GM23338 (cell line): ENCODE data around the gene SKA1. TPM values are rescaled to one million over a fixed set of nuclear protein-coding genes. Genes with fewer than 3 reads are reported as not detected.

ENCODE experiments used
- ATAC-seq: fragments of 200-7000 bp; cut with Tn5 transposase; 3 replicates; pipeline ENCODE4 v1.9.1; 2020
- DNase-seq: peaks from one replicate; pipeline ENCODE4 v3.0.0-alpha.2; 2015; ENCODE audit warnings: low spot score
- H2AFZ ChIP-seq: fragments of 200-600 bp; sonication (generic); 2 replicates; pipeline ENCODE4 v1.8.0; 2016; ENCODE audit warnings: antibody characterized with exemption, mild to moderate bottlenecking, moderate library complexity
- H3F3A ChIP-seq: fragments of 200-600 bp; sonication (generic); replicated peaks from 2 replicates; pipeline ENCODE4 v1.8.0; 2017; ENCODE audit warnings: antibody characterized with exemption, mixed run types, low read depth
- H3K27ac ChIP-seq: fragments of 200-600 bp; sonication (generic); 2 replicates; pipeline ENCODE4 v1.6.1; 2016; ENCODE audit warnings: low read depth
- H3K27me3 ChIP-seq: fragments of 200-600 bp; sonication (generic); 2 replicates; pipeline ENCODE4 v1.8.0; 2016; ENCODE audit warnings: mild to moderate bottlenecking, mixed run types, moderate library complexity; ENCODE audit not compliant: insufficient read depth
- H3K36me3 ChIP-seq: fragments of 200-600 bp; sonication (generic); 2 replicates; pipeline ENCODE4 v1.8.0; 2016; ENCODE audit warnings: mild to moderate bottlenecking; ENCODE audit not compliant: insufficient read depth
- H3K4me1 ChIP-seq: fragments of 200-600 bp; sonication (generic); 2 replicates; pipeline ENCODE4 v1.8.0; 2016; ENCODE audit warnings: mild to moderate bottlenecking, moderate library complexity; ENCODE audit not compliant: insufficient read depth
- H3K4me2 ChIP-seq: fragments of 200-600 bp; sonication (generic); 2 replicates; pipeline ENCODE4 v1.7.1; 2017; ENCODE audit warnings: mixed run types
- H3K4me3 ChIP-seq: fragments of 200-600 bp; sonication (generic); 2 replicates; pipeline ENCODE4 v1.6.1; 2016; ENCODE audit warnings: mixed run types
- H3K79me2 ChIP-seq: fragments of 200-600 bp; sonication (generic); replicated peaks from 2 replicates; pipeline ENCODE4 v1.8.0; 2017; ENCODE audit warnings: mild to moderate bottlenecking; ENCODE audit not compliant: insufficient read depth
- H3K9me2 ChIP-seq: fragments of 200-600 bp; sonication (generic); 2 replicates; pipeline ENCODE4 v1.8.0; 2017; ENCODE audit not compliant: insufficient read depth
- H4K20me1 ChIP-seq: fragments of 200-600 bp; sonication (generic); replicated peaks from 2 replicates; pipeline ENCODE4 v1.8.0; 2017; ENCODE audit warnings: mild to moderate bottlenecking; ENCODE audit not compliant: insufficient read depth
- H3K27ac Mint-ChIP-seq: 2 replicates; pipeline ENCODE4 v1.8.0; 2020; ENCODE audit warnings: inconsistent platforms, mild to moderate bottlenecking, moderate library complexity, mixed read lengths
- H3K27me3 Mint-ChIP-seq: 3 replicates; pipeline ENCODE4 v1.8.0; 2022; ENCODE audit warnings: low read depth, mild to moderate bottlenecking, moderate library complexity, mixed read lengths, inconsistent platforms; ENCODE audit not compliant: insufficient read depth, poor library complexity
- H3K36me3 Mint-ChIP-seq: 3 replicates; pipeline ENCODE4 v1.8.0; 2021; ENCODE audit warnings: low read depth, mild to moderate bottlenecking, inconsistent platforms, moderate library complexity, mixed read lengths
- H3K4me1 Mint-ChIP-seq: 3 replicates; pipeline ENCODE4 v1.8.0; 2020; ENCODE audit warnings: mild to moderate bottlenecking, inconsistent platforms, mixed read lengths
- H3K4me3 Mint-ChIP-seq: 3 replicates; pipeline ENCODE4 v1.8.0; 2021; ENCODE audit warnings: moderate library complexity, mild to moderate bottlenecking, inconsistent platforms, mixed read lengths
- H3K9me3 Mint-ChIP-seq: 3 replicates; pipeline ENCODE4 v1.8.0; 2020; ENCODE audit warnings: moderate library complexity, mild to moderate bottlenecking, inconsistent platforms, mixed read lengths
- CREB1 ChIP-seq: fragments of 250-450 bp; sonication (Bioruptor Pico); IDR thresholded peaks from 2 replicates; pipeline ENCODE4 v1.5.0; 2020; ENCODE audit warnings: low read depth, mild to moderate bottlenecking, moderate library complexity
- CTCF ChIP-seq, 2 experiments: fragments of 200-600 bp in 1 of 2; sonication (generic) in 1 of 2; conservative IDR thresholded peaks; 2 replicates each; pipeline versions ENCODE4 v1.5.1 to v1.6.1; 2016 to 2017; ENCODE audit warnings: antibody characterized with exemption in 2 of 2, low read depth in 2 of 2, mild to moderate bottlenecking in 2 of 2, moderate library complexity in 1 of 2
- ETS1 ChIP-seq: IDR thresholded peaks from 2 replicates; pipeline ENCODE4 v1.6.1; 2016; ENCODE audit warnings: antibody characterized with exemption
- EZH2 ChIP-seq: fragments of 200-600 bp; sonication (generic); IDR thresholded peaks from one replicate; pipeline ENCODE4 v1.8.0; 2017; ENCODE audit warnings: antibody characterized with exemption, mild to moderate bottlenecking, low read depth; ENCODE audit not compliant: unreplicated experiment
- EZH2phosphoT487 ChIP-seq: fragments of 200-600 bp; sonication (generic); IDR thresholded peaks from one replicate; pipeline ENCODE4 v1.8.1; 2018; ENCODE audit warnings: antibody characterized with exemption; ENCODE audit not compliant: unreplicated experiment
- JUNB ChIP-seq: IDR thresholded peaks from one replicate; pipeline ENCODE4 v1.6.1; 2016; ENCODE audit warnings: antibody characterized with exemption; ENCODE audit not compliant: unreplicated experiment
- NANOG ChIP-seq: IDR thresholded peaks from 2 replicates; pipeline ENCODE4 v1.6.1; 2016; ENCODE audit warnings: antibody characterized with exemption, borderline replicate concordance
- POLR2AphosphoS5 ChIP-seq: IDR thresholded peaks from 2 replicates; pipeline ENCODE4 v1.6.1; 2016; ENCODE audit warnings: antibody characterized with exemption, low read depth
- REST ChIP-seq: IDR thresholded peaks from one replicate; pipeline ENCODE4 v1.6.1; 2018; ENCODE audit warnings: antibody characterized with exemption; ENCODE audit not compliant: unreplicated experiment
- STAT1 ChIP-seq: IDR thresholded peaks from one replicate; pipeline ENCODE4 v1.6.1; 2016; ENCODE audit warnings: antibody characterized with exemption; ENCODE audit not compliant: unreplicated experiment
- ZNF114 ChIP-seq: fragments of 250-450 bp; sonication (Bioruptor Pico); IDR thresholded peaks from 2 replicates; pipeline ENCODE4 v1.5.0; 2020; ENCODE audit warnings: mild to moderate bottlenecking, moderate library complexity
- ZNF331 ChIP-seq: fragments of 250-450 bp; sonication (Bioruptor Pico); IDR thresholded peaks from 2 replicates; pipeline ENCODE4 v1.5.0; 2020; ENCODE audit warnings: low read depth, mild to moderate bottlenecking, moderate library complexity
- ZNF462 ChIP-seq: fragments of 250-450 bp; sonication (Bioruptor Pico); IDR thresholded peaks from 2 replicates; pipeline ENCODE4 v1.5.0; 2020; ENCODE audit warnings: mild to moderate bottlenecking, moderate library complexity
- polyA plus RNA-seq: library from polyadenylated mRNA; unstranded; fragments of >200 nt; fragmentation: Nextera tagmentation; extraction: Ambion mirVana; gene quantifications from 2 replicates; pipeline ENCODE4 v1.2.1, GENCODE V29; 2016
- total RNA-seq: library from RNA; depleted of rRNA; stranded (reverse); fragments of >200 nt; shearing (Covaris generic); gene quantifications from 2 replicates; pipeline ENCODE4 v1.2.3, GENCODE V29; 2014

The SKA1 gene
- total and polyA plus RNA-seq, 2 experiments from 2014 or later, result 14.2 to 25.1 TPM

- H2AFZ ChIP-seq, result no peak overlapping the region
- H3K27ac Mint-ChIP-seq, result no peak overlapping the region
- TF ChIP-seq ZNF331, result no peak
- no peak for TF ChIP-seq ZNF462 (CRISPR knock-in tag)
- no peak for TF ChIP-seq ETS1
- TF ChIP-seq EZH2, result no peak
- no peak for TF ChIP-seq NANOG
- TF ChIP-seq EZH2phosphoT487, result no peak
- TF ChIP-seq CTCF (conservative IDR thresholded peaks at IDR 0.05; ENCODE audit: low read depth in 2 of 2), result no peak
- TF ChIP-seq ZNF114, result no peak
- TF ChIP-seq REST, result no peak
- TF ChIP-seq STAT1, result no peak
- no peak for TF ChIP-seq CREB1
- TF ChIP-seq JUNB, result no peak
- TF ChIP-seq POLR2AphosphoS5, result no peak
- no peaks in the 10 kb centered on the region for H3K36me3 Mint-ChIP-seq
- DNase-seq (no peak), ATAC-seq (no peak)
- H3K27me3 Mint-ChIP-seq, result no peaks in the 10 kb centered on the region
- no peaks in the 10 kb centered on the region; the same call in 1 of the 2 replicates for H3K36me3 ChIP-seq
- H3F3A ChIP-seq, result no peaks in the 10 kb centered on the region
- no peaks in the 10 kb centered on the region for H3K79me2 ChIP-seq
- H3K4me3 Mint-ChIP-seq, result no peak overlapping the region
- H3K27ac ChIP-seq, result no peak overlapping the region
- H3K27me3 ChIP-seq, result no peaks in the 10 kb centered on the region
- no peaks in the 10 kb centered on the region for H3K4me1 Mint-ChIP-seq
- H3K9me3 Mint-ChIP-seq, result no peaks in the 10 kb centered on the region
- H3K4me3 ChIP-seq, result no peak overlapping the region
- H3K9me2 ChIP-seq, result peaks cover 6% of the 10 kb centered on the region; the same call in 1 of the 2 replicates
- no peaks in the 10 kb centered on the region for H4K20me1 ChIP-seq
- no peaks in the 10 kb centered on the region for H3K4me1 ChIP-seq
- H3K4me2 ChIP-seq, result no peak overlapping the region
Observed at GRCh38 chr18:50341443-50341842, 33.4 kb upstream of the SKA1 start.
